NCI-H1417 treated with DMSO at 0.1 percent for 48 hours (cell line): ENCODE measurements around the gene PODN.

Source experiments
- DNase-seq: peaks from one replicate; lab custom pipeline; 2025; lab: John Stamatoyannopoulos, UW

PODN gene

GRCh38 chr1:53074313-53075154, 12.5 kb downstream of the PODN start:
- no peak for DNase-seq

- no peak for DNase-seq
These were observed 13.2 kb downstream of the PODN start for GRCh38 chr1:53075206-53075605.

GRCh38 chr1:53075761-53076163, 13.7 kb downstream of the PODN start:
- no peak for DNase-seq

GRCh38 chr1:53076165-53076564, 14.2 kb downstream of the PODN start:
- DNase-seq, result no peak

- no peak for DNase-seq
These were observed 14.9 kb downstream of the PODN start for GRCh38 chr1:53076721-53077598.

- DNase-seq, result no peak
These were observed 15.6 kb downstream of the PODN start for GRCh38 chr1:53077599-53077965.

GRCh38 chr1:53078333-53079101, 16.5 kb downstream of the PODN start:
- no peak for DNase-seq

- DNase-seq, result no peak
These were observed 17.2 kb downstream of the PODN start for GRCh38 chr1:53079251-53079650.

- DNase-seq, result no peak
These were observed 18.0 kb downstream of the PODN start for GRCh38 chr1:53080041-53080440.

- DNase-seq, result no peak
These were observed 18.8 kb downstream of the PODN start for GRCh38 chr1:53080769-53081168.

- no peak for DNase-seq
These were observed 19.5 kb downstream of the PODN start for GRCh38 chr1:53081384-53082066.

- no peak for DNase-seq
These were observed 20.9 kb downstream of the PODN start for GRCh38 chr1:53082826-53083455.

- no peak for DNase-seq
These were observed 21.9 kb downstream of the PODN start for GRCh38 chr1:53083636-53084588.

GRCh38 chr1:53084589-53084971, 22.6 kb downstream of the PODN start:
- no peak for DNase-seq

GRCh38 chr1:53085405-53085804, 23.4 kb downstream of the PODN start:
- no peak for DNase-seq

GRCh38 chr1:53086491-53087070, 24.6 kb downstream of the PODN start:
- no peak for DNase-seq

GRCh38 chr1:53087332-53088285, 25.6 kb downstream of the PODN start:
- DNase-seq, result no peak

GRCh38 chr1:53088616-53089300, 26.7 kb downstream of the PODN start:
- DNase-seq, result no peak
